IPS DF 6.9 (cell line): ENCODE data around the gene HACD3.
"Not testable (repeated sequence)": the region's sequence is repeated elsewhere in the genome, so short reads cannot be mapped to it uniquely, and the experiment has no call there.

Experiments used
- DNase-seq: peaks from one replicate; pipeline ENCODE4 v3.0.0-alpha.2; 2013; ENCODE audit warnings: low read depth, low spot score
- H3K27ac ChIP-seq: one replicate; pipeline ENCODE4 v1.5.1; 2013; ENCODE audit warnings: low read length, control low read depth
- H3K27me3 ChIP-seq: 2 replicates; pipeline ENCODE4 v1.6.1; 2013; ENCODE audit warnings: mild to moderate bottlenecking, low read length; ENCODE audit not compliant: control insufficient read depth, insufficient read depth
- H3K36me3 ChIP-seq: 2 replicates; pipeline ENCODE4 v1.6.1; 2013; ENCODE audit warnings: low read length; ENCODE audit not compliant: control insufficient read depth, insufficient read depth
- H3K4me1 ChIP-seq: 2 replicates; pipeline ENCODE4 v1.6.1; 2013; ENCODE audit warnings: low read length; ENCODE audit not compliant: control insufficient read depth, insufficient read depth
- H3K4me3 ChIP-seq: 2 replicates; pipeline ENCODE4 v1.5.1; 2013; ENCODE audit warnings: mild to moderate bottlenecking, low read length
- H3K9me3 ChIP-seq: 2 replicates; pipeline ENCODE4 v1.6.1; 2013; ENCODE audit warnings: low read length, inconsistent platforms; ENCODE audit not compliant: control insufficient read depth, insufficient read depth
- WGBS: extraction: QIAGEN DNeasy Blood & Tissue Kit; methylation state at CpG from one replicate; pipeline ENCODE4 v1.1.7; 2013; ENCODE audit warnings: mixed read lengths, missing lambda C conversion rate; ENCODE audit not compliant: insufficient read length, insufficient coverage; 5-methylcytosine and 5-hydroxymethylcytosine counted together

HACD3 gene

DNA sequence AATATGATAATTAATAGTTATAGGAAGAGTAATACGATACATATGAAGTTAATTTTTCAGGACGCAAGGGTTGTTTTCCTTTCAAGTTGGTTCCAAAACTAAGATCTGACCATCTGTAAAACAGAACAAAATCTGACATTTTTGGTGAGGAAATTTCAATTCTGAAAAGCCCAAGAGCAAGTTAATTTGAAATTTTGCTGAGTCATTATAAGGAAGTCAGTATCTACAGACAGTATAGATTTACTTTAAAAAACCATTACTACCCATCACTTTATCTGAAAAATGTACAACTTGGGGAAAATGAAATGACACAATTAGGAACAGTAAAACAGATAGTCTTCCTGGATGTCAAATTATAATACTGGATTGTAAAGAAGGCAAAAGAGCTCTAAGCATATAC is 68.2 kb downstream of the HACD3 start:
- no peaks in the 10 kb centered on the region for H3K27me3 ChIP-seq
- no peak overlapping the region for H3K4me3 ChIP-seq
- WGBS = 100% methylated on average over 2 of the region's 2 CpGs
- H3K27ac ChIP-seq = no peak overlapping the region
- peaks cover 5% of the 10 kb centered on the region; the same call in 1 of the 2 replicates for H3K36me3 ChIP-seq
- H3K4me1 ChIP-seq = no peaks in the 10 kb centered on the region
- no peak for DNase-seq
- no peaks in the 10 kb centered on the region for H3K9me3 ChIP-seq

DNA sequence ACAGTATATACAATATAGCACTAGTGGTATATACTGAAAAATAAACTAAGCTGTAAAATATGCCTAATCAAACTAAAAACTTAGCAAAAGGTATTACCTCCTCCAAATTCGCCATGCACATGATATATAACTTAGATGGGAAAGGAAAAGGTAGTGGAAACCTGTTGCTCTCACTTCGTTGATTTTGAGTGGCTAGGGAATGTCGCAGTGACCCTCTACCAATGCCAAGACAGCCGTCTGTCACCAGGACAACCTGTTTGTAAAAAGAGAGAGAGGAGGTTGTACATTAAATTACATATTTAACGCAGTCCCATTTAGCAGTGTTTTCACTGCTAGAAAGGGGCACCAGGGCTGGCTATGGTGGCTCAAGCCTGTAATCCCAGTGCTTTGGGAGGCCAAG is 69.4 kb downstream of the HACD3 start:
- H3K27me3 ChIP-seq = no peaks in the 10 kb centered on the region
- H3K36me3 ChIP-seq = peaks cover 3% of the 10 kb centered on the region; the same call in 1 of the 2 replicates
- no peak for DNase-seq
- H3K4me1 ChIP-seq = no peaks in the 10 kb centered on the region
- no CpG with 5 or more reads among the region's 5 CpGs for whole genome bisulfite sequencing
- no peak overlapping the region for H3K4me3 ChIP-seq
- no peaks in the 10 kb centered on the region for H3K9me3 ChIP-seq
- no peak overlapping the region for H3K27ac ChIP-seq

DNA sequence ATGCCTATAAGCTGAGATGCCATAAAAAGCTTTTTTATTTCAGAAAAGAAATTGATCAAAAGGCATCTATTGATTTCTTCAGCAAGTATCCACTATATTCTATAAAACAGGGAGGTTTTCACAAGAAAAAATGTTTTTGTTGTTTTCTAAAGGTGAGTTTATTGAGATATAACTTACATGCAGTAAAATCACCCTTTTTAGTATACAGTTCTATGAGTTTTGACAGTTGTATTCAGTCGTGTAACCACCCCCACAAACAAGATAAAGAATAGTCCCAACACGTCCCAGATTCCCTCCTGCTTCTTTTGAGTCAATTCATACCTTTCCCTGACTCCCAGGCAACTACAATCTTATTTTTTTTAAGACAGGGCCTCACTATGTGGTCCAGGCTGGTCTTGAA is 72.9 kb downstream of the HACD3 start:
- Histone ChIP-seq H3K27me3 (no peaks in the 10 kb centered on the region), H3K4me1 (no peaks in the 10 kb centered on the region), H3K9me3 (no peaks in the 10 kb centered on the region), H3K4me3 (no peak overlapping the region), H3K27ac (no peak overlapping the region), H3K36me3 (peaks cover 2% of the 10 kb centered on the region; the same call in 1 of the 2 replicates)
- DNase-seq = no peak
- WGBS = no CpG with 5 or more reads among the region's 2 CpGs

DNA sequence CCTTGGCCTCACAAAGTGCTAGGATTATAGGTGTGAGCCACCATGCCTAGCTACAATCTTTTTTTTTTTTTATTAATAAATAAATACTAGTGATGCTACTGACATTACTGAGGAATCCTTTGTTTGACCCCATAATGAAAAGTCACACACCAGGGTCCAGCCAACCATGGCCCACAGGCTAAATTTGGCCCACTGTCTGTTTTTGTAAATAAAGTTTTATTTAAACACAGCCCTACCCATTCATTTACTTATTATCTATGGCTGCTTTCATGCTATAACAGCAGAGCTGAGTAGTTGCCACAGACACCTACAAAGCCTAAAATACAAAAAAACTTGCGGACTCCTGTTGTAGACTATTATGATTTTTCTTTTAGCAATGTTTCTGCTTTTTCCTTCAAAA is 73.3 kb downstream of the HACD3 start:
- Histone ChIP-seq H3K27me3 (no peaks in the 10 kb centered on the region), H3K9me3 (no peaks in the 10 kb centered on the region), H3K4me3 (no peak overlapping the region), H3K4me1 (no peaks in the 10 kb centered on the region), H3K27ac (no peak overlapping the region), H3K36me3 (peaks cover 2% of the 10 kb centered on the region; the same call in 1 of the 2 replicates)
- no peak for DNase-seq
- no CpG with 5 or more reads among the region's 1 CpG for WGBS

DNA sequence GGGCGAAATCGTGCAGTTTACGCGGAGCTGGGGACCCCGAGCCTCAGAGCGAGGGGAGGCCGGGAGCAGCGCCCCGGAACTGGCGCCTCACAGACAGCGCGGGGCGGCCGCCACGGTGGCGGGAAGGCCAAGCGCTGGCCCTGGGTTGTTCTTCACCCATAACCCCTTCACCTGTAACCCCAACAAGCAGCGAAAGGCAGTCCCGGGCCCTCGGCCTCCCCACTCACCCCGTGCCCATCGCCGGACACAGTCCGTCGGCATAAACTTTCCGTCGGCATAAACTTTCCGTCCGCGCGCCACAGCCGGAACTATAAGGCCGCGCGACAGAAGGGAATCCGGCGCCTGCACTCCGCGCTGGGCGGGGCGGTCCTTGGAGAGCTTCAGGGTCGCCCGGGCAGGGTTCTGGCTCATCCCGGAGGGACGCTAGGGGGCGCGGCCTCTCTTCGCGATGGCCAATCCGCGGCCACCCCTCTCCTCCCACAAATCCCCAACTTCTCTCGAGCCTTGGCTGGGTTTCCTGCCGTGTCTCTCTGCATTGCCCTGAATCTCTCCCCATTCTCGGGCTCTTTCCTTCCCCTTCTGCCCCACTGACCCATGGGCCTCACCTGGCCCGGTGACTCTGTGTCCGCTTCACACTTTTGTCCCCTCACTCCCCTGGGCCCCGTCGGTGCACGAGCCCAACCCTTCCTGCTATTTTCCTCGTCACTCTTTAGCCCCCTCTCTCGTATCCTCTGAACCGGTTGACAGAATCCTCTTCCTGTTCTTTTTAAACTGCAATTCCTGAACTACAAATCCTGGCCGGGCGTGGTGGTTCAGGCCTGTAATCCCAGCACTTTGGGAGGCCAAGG is 80.8 kb downstream of the HACD3 start, which contains the start of gene INTS14:
TSS of gene INTS14 (minus strand) at position 261 of the 848 bp plus-strand sequence. CDS start 3,751 bp downstream, outside the sequence.
- H3K27me3 ChIP-seq = no peaks in the 10 kb centered on the region
- H3K4me3 ChIP-seq = peak within 1 kb of the TSS; percentile 97
- DNase-seq = peak; percentile 87
- H3K4me1 ChIP-seq = peaks cover 4% of the 10 kb centered on the region; the same call in 1 of the 2 replicates
- H3K27ac ChIP-seq = no peak within 1 kb of the TSS
- no CpG with 5 or more reads among the region's 64 CpGs for WGBS
- H3K36me3 ChIP-seq = no peaks in the 10 kb centered on the region; the same call in 1 of the 2 replicates
- no peaks in the 10 kb centered on the region for H3K9me3 ChIP-seq

DNA sequence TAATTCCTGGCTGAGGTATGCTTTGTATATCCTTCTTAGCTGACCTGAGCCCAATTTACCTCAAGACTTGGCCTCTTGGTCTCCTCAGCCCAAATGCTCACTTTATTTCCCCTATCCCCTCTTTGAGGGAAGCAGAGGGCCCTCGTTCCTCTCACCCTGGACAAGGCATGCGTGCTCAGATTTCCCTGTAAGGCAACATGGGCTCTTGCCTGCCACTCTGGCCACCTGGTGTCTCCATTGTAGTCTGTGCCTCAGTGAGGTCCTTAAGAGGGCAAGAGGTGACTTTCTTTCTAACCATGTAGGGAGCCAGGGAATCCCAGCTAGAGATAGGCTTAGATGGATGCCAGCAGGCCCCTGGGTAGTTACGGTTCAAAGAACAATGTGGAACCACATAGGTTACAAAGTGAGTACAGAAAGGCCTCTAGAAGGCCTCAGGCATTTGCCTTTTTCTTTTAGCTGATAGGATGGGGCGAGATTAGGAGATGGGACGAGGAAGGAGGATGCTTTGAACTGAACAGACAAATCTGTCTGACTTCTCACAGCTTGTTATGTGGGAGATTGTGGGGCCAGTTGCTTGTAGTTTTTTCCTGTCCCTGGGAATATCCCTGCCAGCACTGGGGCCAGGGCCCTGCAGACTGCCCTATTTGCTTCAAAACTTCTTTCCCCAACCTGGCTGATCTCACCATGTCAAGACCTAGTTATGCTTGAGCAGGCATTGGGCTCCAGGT is 81.8 kb downstream of the HACD3 start:
- WGBS = no CpG with 5 or more reads among the region's 5 CpGs
- H3K9me3 ChIP-seq = no peaks in the 10 kb centered on the region
- no peaks in the 10 kb centered on the region for H3K27me3 ChIP-seq
- no peak overlapping the region for H3K27ac ChIP-seq
- H3K4me3 ChIP-seq = peak overlapping the region; percentile 51; the same call in 1 of the 2 replicates
- H3K4me1 ChIP-seq = peaks cover 4% of the 10 kb centered on the region; the same call in 1 of the 2 replicates
- DNase-seq = no peak
- H3K36me3 ChIP-seq = no peaks in the 10 kb centered on the region; the same call in 1 of the 2 replicates

DNA sequence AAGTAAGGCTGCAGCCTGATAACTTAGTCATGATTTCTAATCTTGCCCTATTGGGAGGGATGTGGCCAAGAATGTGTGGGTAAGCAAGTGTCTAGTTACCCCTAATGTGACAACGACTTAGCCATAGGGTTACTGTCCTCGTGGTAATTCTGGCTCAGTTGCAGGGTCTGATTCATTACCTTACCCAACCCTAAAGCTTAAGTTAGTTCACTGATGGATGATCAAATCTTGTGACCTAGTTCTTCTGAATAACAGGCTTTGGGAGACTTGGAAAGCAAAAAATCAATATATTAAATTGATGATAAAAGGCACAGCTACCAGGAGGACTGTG is 82.3 kb downstream of the HACD3 start:
- peaks cover 4% of the 10 kb centered on the region; the same call in 1 of the 2 replicates for H3K4me1 ChIP-seq
- H3K27me3 ChIP-seq = no peaks in the 10 kb centered on the region
- no peaks in the 10 kb centered on the region for H3K36me3 ChIP-seq
- no peak overlapping the region for H3K4me3 ChIP-seq
- no CpG with 5 or more reads among the region's 2 CpGs for WGBS
- H3K9me3 ChIP-seq = no peaks in the 10 kb centered on the region
- no peak overlapping the region for H3K27ac ChIP-seq
- no peak for DNase-seq

DNA sequence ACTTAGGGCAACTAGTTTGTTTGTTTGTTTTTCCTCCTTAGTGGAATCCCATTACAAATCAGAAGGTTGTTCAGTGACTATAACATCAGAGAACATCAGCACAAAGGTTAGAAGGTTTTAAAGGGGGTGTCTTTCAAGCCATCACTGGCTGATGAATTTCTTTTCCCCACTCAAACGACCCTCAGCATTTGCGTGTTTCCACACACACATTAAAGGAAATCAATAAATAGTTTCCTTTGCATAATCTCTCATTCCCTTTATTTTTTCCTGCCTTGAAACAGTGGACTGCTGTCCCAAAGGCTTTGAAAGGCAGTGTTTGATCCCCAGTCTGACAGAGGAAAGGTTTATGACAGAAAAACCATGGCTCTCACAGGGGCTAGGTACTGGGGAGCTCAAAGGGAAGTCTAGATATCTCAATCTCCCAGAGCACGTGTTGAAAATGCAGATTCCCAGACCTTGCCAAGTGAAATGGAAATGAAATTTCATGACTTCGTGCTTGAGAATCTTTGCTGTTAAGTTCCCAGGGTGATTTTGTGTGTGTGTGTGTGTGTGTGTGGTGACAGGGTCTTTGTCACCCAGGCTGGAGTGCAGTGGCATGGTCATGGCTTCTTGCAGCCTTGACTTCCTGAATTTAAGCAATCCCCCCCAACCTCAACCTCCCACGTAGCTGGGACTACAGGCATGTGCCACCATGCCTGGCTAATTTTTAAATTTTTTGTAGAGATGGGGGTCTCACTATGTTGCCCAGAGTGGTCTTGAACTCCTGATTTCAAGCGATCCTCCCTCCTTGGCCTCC is 82.9 kb downstream of the HACD3 start:
- Histone ChIP-seq H3K36me3 (no peaks in the 10 kb centered on the region), H3K27ac (no peak overlapping the region), H3K4me3 (no peak overlapping the region), H3K9me3 (no peaks in the 10 kb centered on the region), H3K4me1 (peaks cover 4% of the 10 kb centered on the region; the same call in 1 of the 2 replicates), H3K27me3 (no peaks in the 10 kb centered on the region)
- no peak for DNase-seq
- no CpG with 5 or more reads among the region's 6 CpGs for WGBS

DNA sequence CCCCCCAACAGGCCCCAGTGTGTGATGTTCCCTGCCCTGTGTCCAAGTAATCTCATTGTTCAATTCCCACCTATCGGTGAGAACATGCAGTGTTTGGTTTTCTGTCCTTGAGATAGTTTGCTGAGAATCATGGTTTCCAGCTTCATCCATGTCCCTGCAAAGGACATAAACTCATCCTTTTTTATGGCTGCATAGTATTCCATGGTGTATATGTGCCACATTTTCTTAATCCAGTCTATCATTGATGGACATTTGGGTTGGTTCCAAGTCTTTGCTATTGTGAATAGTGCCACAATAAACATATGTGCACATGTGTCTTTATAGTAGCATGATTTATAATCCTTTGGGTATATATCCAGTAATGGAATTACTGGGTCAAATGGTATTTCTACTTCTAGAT is 85.6 kb downstream of the HACD3 start:
- not testable (repeated sequence) for H3K36me3 ChIP-seq, H3K4me3 ChIP-seq, H3K27me3 ChIP-seq, DNase-seq, H3K4me1 ChIP-seq, H3K27ac ChIP-seq, H3K9me3 ChIP-seq
- WGBS = no CpG with 5 or more reads among the region's 1 CpG

DNA sequence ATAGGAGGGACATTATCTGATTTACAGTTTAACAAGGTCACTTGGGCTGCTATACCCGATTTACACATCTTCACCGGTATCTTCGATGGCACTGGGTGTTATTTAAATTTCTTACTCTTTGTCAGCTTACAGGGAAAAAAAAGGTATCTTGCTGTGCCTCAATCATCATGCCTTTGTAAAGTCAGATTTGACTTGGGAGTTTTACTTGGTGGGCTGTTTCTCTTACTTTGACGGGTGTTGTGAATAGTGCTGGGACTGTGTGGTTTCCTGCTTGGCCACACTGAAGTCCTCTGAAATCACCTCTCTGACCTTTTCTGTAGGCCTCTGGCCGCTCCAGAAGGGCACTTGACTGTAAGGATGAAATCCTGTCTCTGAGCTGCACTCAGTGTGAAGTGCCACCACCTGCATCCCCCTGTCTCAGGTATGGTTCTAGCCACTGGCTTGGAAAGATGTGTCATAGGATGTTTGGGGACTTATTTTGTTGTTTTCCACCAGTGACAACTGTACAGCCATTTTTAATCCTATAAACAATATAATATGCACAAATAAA is 88.4 kb downstream of the HACD3 start:
- H3K36me3 ChIP-seq = no peaks in the 10 kb centered on the region
- H3K4me3 ChIP-seq = no peak overlapping the region
- WGBS = no CpG with 5 or more reads among the region's 5 CpGs
- H3K27ac ChIP-seq = no peak overlapping the region
- H3K27me3 ChIP-seq = no peaks in the 10 kb centered on the region
- no peaks in the 10 kb centered on the region for H3K9me3 ChIP-seq
- DNase-seq = no peak
- H3K4me1 ChIP-seq = no peaks in the 10 kb centered on the region
